AML-193 (cell line): ENCODE data around the gene HERPUD2.

Experiments used
- DNase-seq, 2 experiments: peaks; one replicate each; lab custom pipeline; 2025; lab: John Stamatoyannopoulos, UW

The HERPUD2 gene, protein sequence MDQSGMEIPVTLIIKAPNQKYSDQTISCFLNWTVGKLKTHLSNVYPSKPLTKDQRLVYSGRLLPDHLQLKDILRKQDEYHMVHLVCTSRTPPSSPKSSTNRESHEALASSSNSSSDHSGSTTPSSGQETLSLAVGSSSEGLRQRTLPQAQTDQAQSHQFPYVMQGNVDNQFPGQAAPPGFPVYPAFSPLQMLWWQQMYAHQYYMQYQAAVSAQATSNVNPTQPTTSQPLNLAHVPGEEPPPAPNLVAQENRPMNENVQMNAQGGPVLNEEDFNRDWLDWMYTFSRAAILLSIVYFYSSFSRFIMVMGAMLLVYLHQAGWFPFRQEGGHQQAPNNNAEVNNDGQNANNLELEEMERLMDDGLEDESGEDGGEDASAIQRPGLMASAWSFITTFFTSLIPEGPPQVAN

DNA sequence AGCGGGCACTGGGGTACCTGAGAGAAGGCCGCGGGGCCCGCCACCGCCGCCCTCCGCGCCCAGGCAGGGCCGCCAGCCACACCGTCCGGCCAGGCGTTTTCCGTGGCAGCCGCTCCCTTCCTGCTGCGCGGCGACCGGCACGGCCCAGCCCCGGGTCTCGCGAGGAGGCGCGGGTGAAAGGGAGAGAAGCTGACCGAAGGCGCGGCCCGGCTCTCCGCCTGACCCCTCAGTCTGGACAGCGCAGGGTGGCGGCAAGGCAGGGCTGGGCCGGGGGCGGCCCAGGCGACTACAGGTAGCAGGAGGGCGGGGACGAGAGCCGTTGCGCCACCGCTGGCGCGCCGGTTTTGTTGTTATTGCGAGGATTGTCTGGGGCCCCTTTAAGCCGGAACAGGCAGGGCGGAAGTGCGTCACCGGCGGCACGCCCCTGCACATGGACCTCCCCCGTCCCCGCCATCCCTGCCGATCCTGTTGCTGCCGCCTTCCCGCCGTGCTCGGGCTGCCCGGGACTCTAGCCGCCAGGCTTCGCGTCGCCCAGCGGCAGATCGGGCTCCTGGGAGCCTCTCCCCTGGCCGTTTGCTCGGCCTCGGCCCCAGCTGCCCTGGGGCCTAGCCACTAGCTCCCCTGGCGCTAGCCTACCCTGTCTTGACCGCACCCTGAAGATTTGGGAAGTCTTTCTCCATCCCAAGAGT, at the start of gene HERPUD2:
HERPUD2 (minus strand) TSS at position 352 of the 689 bp plus-strand sequence. CDS start 805 bp downstream, outside the sequence.
- peak; percentile 64 to 84 for DNase-seq

DNA sequence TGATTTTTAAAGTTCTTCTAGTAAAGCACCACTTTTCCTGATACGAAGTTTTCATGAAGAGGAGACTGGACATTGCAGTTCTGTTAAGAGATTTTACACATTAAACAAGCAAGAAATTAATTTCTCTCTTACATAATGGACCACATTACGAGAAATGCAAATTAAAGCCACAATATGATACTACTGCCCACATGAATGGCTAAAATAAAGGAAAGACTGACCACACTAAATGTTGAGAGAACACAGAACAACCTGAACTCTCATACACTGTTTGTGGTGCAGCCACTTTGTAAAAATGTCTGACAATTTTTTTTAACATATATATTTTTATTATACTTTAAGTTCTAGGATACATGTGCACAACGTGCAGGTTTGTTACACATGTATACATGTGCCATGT, 44.0 kb upstream of the HERPUD2 start:
- no peak for DNase-seq

DNA sequence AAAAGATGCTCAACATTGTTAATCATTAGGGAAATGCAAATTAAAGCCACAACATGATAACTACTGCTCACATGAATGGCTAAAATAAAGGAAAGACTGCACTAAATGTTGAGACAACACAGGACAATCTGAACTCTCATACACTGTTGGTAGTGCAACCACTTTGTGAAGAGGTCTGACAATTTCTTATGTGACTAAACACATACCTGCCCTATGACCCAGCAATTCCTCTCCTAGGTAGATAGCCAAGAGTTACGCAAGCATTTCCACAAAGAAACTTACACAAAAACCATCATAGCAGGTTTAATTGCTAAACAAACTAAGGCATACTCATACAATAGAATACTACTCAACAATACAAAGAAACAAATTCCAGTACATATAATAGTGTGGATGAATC, 41.8 kb upstream of the HERPUD2 start:
- DNase-seq = no peak

DNA sequence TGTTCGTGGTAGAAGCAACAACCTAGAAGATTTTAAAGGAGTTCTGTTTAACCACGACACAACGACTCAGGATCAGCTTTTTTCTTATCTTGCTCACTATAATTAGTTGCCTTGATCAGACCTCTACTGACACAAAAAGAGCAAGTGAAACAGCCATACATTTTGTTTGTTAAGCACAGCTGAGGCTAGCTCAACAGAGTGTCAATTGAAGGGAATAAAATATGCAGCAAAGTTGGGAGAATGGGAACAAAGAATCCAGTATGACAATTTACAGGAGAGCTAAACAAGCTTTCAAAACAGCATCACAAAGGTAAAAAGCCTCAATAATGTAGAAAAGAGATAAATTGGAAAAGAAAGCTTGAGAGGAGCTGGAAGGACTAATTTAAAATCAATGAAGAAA, 40.5 kb upstream of the HERPUD2 start:
- no peak for DNase-seq

DNA sequence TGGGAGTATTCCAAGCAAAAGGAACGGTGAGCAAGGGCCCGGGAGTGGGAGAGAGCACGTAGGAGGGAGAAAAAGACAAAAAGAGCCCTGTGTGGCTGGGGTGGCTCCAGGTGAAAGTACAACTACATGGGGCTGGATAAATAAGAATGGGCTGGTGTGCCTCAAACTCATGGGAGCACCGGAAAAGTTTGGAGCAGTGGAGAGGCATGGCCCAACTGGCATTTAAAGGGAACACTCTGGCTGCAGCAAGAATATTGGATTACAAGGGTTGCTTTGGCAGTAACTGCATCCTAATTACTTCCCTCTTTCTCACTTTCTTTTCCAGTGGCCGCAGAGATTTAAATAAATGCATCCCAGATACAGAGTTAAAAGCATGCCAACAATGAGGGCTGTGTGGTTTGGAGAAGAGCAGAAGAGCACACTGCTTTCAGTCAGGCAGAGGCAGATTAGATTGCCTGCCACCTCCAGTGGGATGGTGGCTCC, 39.1 kb upstream of the HERPUD2 start:
- DNase-seq = no peak

DNA sequence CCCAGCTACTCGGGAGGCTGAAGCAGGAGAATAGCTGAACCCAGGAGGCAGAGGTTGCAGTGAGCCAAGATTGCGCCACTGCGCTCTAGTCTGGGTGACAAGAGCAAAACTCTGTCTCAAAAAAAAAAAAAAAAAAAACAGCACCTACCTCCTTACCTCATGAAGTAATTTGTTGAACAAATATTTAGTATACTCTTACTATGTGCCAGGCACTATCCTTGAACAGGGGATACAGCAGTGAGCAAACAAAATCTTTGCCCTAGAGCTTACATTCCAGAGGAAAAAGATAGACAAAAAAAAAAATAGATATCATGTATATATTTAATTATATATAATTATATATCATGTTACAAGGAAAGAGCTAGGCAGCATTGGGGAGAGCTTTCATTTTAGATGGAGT, 36.4 kb upstream of the HERPUD2 start:
- no peak for DNase-seq

DNA sequence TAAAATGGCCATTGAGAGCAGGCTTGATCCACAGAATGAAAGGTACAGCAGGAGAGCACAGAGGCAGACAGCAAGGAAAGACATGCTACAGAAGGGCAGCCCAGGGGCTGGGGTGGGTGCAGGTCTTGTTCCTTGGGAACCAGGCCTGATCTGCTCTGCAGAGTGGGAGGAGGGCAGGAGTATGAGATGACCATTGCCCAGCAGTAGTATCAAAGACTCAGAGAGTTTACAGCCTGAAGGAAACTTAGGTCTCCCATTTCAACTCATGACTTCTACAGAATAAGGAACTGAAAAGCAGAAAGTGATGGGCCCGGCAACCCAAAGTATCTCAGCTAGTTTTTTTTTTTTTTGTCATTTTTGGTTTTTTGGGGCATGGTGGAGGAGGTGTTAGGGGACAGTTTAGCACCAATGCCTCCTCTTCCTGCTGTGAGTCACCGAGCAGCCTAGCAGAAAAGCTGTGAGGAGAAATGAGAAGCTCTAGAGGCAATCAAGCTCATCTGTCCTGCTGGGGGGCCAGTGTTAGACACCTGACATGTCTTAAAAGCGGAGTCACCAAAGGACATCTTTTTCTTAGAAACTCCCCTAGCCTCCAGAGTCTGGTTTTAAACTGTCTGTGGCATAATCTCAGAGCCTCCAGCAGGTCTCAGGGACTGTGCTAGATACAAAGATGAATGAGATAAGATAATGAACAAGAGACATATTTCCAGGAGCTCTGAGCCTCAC, 34.3 kb upstream of the HERPUD2 start:
- peak; percentile 6 to 33 for DNase-seq

DNA sequence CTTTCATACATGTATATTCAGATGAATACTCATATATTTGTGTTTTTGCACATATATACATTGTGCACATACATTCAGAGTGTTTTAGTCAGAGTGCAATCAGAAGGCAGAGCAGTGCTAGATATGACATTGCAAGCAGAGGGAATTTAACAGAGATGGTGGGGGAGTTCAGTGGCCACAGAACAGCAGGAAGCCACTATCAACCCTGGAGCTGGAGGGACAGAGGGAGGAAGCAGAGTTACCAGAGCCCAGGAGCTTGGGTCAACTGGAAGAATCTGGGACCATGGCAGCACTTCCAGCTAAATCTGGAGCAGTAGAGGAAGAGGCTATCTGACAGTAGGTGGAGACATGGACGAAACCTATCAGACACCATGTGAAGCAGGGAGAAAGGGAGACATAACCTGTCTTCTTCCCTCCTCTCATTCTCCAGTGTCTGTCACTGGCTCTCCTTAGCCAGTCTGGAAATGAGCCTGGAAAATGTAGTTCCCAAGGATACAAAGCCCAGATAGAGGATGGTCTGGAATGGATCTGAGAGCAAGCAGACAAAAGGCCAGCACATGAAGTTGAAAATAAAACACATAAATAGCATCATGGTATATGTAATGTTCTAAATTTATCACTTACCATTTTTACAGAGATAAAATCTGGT, 33.6 kb upstream of the HERPUD2 start:
- DNase-seq = no peak

DNA sequence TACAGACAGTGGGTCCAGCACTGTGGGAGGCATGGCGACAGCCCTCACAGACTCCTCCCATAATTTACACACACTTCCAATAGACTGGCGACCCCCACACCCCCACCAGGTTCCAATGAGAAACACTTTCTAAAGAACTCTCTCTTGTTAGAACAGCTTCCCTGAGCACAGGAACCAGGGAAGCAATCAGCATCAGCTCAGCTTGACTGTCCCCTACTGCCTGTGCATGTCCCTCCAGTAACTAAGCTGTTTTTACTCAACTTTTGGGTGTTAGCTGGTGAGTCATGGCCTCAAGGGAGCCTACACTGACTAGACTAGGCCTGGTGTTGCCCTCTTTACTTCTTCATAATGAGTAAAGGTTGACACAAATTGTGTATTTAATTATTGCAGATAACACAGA, 32.6 kb upstream of the HERPUD2 start:
- DNase-seq = no peak

DNA sequence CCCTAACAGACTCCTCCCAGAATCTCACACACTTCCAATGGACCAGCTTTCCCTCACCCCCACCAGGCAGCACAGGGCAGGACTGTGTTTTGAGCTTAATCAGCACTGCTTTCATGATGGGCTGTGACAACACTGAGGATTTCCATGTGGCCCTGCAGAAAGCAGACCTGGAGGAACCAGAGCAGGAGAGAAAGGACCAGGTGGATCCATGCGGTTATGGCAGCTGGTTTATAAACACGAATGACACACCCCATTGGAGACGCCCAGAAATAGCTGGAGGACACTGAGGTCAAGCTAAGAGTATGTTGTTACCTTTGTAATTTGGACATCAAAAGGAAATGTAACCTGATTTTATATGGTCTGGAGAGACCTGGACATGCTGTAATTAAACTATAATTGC, 31.7 kb upstream of the HERPUD2 start:
- no peak for DNase-seq

DNA sequence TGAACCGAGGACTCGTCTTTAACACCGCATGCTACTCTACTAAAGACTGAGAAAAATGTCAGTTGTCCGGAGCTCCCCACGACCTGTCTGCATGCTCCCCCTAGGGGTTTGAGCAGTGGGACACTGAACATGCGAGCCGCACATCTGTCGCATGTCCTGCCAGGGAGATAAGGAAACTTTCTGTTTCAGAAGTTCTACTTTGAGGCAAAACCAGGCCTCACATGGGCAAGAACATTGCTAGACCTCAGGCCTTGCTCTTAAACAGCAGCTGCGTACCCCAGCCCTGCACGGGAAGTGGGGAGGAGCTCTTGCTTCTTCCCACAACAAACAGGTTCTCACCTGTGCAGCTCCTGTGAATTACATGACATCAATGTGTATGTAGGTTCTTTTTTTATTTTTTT, 30.3 kb upstream of the HERPUD2 start:
- no peak for DNase-seq

DNA sequence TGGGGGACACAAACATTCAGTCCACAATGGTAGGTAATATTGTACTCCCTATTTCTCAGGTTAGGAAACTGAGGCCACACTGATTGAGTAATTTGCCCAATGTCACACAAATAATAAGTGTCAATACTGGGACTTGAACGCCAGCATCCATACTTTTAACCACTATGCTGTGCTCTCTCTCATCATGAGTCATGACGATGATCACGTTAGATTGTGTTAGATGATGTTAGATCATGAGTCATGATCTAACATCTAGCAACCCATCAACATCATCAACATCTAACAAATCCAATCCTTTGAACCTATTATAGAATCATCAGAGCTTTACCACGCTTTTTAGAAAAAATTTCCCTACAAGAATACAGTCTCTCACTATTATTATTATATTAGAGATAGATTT, 28.1 kb upstream of the HERPUD2 start:
- DNase-seq = no peak

DNA sequence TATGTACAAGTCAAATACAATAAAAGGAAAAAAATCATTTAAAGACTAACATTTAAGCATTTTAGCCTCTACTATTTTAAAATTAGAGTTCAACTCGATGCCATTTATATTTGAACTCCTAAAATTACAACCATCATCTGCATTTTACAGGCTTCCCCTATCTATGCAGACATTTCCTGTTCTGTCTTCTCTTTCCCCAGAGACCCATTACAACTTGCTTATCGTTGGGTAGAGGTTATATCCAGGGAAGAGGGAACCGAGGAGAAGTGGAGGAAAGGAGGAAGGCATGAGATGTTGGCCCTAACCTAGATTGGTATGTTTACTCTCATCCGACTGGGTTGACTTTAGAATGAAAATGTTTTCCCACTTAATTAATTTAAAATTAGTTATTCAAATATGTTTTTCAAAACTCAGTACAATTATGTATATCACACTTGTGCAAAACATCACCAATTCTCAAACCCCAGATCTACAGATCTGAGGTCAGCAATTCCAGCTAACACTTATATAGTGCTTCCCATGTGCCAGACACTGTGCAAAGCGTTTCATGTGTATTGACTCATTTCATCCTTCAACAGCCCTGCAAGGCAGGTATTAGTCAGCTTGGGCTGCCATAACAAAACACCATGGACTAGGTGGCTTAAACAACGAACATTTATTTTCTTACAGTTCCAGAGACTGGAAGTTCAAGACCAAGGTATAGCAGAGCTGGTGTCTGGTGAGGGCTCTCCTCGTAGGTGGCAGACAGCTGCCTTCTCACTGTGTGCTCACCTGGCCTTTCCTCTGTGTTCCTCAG, 27.3 kb upstream of the HERPUD2 start:
- DNase-seq = no peak

DNA sequence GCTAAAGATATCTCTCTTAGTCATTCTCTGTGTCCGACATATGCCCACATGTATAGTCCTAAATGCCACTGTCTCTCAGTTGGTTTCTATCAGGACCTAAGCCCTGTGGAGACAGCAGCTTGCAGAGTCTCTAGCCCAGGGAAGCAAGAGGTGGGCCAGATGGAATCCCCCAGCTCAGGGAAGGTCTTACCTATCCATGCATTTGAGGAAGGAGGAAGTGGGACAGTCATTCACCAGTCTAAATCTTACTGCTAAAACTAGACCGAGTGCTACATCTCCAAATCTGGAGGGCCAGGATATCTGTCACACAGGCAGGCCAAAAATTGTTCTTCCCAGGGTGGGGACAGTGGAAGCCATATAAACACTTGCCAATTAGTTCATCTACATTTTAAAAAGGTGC, 26.4 kb upstream of the HERPUD2 start:
- DNase-seq = no peak

DNA sequence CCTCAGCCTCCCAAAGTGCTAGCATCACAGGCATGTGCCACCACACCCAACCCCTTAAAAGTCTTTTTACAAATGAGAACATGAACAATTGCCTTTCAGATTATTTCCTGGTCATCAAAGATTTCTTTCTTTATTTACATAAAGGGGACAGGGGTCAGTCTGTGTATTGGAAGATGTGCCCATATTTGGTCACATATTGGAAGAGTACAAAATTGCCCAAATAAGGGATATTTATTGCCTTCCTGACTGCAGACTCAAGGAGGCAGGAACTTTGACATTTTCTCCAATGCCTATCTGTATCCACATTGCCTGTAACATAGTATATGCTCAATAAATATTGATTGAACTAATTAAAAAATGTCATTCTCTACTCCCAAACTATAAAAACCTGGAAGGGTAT, 25.9 kb upstream of the HERPUD2 start:
- no peak for DNase-seq

DNA sequence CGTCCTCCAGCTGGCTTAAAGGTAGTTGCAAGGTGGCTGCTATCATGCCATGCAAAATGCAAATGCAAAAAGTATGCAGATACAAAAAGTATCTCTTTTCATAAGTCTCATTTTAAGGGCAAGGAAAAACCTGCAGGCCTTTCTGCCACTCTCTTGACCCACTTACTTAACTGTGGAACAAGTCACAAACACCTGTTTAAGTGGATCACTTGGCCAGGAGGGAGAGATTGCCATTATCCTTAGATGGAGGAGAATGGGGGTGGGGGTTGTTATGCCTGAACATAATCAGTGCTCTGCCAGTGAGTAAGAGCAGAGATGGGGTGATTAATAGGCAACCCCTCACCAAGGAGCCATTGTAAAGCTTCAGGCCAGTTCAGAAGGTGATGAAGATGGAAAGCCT, 25.1 kb upstream of the HERPUD2 start:
- DNase-seq = no peak

DNA sequence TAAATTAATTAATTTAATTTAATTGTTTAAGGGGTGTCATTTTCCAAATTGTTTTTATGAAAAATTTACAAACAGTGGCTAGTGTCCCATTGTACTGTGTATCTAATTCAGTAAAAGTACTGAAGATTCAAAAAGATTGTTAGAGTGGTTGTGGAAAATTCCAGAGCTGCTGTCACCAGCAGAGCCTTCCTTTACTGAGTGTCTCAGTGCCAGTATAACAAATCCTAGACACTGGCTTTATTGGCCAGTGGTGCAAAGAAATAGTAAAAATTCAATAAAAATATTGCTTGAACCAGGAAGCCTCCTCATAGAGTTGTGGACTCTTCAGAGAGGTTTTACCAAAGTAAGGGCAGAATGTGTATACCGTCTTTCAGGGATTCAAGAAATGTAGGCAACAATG, 23.1 kb upstream of the HERPUD2 start:
- no peak for DNase-seq

DNA sequence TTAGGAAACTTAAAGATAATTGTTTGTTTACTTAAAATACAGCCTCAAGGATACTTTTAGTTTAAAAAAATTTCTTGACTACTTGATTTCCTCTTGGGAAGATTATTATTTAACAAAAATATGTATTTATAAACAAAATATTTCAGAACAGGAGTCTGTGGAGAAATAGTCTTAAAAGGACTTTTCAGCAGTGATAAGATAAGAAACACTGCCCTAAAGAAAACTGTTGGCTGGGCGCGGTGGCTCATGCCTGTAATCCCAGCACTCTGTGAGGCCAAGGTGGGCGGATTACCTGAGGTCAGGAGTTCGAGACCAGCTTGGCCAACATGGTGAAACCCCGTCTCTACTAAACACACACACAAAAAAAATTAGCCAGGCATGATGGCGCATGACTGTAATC, 22.6 kb upstream of the HERPUD2 start:
- no peak for DNase-seq

DNA sequence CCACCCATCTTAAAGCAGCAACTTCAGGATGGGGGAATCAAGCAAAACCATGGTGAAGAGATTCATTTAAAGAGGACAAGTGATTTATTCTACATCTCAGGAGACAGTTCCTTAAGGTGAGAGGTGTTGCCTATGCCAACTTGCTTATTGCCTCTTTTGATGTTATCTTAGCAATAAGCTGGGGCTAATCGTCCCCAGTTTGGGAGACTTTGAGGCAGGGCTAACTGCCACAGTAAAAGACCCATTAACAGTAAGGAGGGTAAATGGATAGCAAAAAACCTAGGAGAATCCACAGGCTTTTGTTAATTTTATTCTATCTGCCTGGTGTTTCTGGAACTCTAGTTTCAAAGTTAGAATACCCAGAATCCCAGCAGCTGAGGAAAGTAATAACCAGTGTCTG, 22.1 kb upstream of the HERPUD2 start:
- DNase-seq = no peak

DNA sequence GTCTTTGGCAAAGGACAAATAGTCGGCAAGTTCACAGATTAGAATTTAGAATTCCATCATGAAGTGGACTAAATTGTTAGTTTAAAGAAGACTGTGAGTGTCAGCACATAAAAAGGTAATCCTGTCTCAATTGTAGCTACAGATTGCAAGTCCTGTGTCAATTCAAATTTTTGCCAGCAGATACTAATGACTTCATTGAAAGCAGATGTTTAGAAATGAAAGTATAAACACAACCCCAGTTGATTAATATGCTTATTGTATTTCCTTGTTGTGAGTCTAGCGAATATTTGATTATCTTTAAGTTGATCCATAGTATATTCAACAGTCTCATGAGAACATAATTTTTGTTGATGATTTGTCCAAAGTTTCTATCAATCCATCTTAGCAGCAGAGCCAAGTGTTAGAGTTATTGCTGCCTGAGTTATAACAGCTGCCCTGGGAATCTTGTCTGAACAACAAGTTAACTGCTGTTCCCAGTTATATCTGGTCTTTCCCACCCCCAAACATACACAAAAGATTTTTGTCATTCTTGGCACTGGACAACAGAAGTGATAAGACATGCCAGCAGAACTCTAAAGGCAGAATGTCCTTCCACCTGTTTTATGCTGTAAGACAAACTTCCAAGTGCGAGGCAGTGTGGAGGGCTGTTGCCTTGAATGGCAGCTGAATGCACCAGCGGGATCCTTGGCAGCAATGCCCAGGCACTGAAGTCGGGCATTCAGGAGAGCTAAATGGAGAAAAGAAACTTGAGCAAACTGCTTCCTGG, 21.3 kb upstream of the HERPUD2 start:
- no peak for DNase-seq

DNA sequence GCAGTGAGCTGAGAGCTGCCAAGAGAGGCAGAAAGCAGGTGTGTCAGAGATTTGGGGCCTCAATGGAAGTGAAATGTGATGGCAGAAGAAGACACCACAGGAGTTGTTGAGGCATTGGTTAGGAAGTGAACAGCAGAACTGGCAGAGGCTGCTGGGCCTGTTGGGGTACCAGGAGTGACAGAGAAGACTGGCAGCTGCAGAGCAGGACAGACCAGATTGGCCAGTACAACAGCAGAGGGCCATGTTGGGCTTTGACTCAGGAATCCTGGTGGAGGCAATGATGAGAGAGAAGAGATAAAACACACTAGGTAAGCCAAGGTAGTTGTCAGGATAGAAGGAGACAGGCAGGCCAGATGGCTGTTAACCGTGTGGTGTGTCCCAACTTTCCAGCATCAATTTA, 19.9 kb upstream of the HERPUD2 start:
- DNase-seq = no peak
